ENCODE data around the gene IRF8. TPM values are rescaled to one million over a fixed set of nuclear protein-coding genes. Genes with fewer than 3 reads are reported as not detected.

The IRF8 gene
- total RNA-seq, 4 donors from 2014 or later: 2.4 to 14.6 (median 5.0) TPM

DNA sequence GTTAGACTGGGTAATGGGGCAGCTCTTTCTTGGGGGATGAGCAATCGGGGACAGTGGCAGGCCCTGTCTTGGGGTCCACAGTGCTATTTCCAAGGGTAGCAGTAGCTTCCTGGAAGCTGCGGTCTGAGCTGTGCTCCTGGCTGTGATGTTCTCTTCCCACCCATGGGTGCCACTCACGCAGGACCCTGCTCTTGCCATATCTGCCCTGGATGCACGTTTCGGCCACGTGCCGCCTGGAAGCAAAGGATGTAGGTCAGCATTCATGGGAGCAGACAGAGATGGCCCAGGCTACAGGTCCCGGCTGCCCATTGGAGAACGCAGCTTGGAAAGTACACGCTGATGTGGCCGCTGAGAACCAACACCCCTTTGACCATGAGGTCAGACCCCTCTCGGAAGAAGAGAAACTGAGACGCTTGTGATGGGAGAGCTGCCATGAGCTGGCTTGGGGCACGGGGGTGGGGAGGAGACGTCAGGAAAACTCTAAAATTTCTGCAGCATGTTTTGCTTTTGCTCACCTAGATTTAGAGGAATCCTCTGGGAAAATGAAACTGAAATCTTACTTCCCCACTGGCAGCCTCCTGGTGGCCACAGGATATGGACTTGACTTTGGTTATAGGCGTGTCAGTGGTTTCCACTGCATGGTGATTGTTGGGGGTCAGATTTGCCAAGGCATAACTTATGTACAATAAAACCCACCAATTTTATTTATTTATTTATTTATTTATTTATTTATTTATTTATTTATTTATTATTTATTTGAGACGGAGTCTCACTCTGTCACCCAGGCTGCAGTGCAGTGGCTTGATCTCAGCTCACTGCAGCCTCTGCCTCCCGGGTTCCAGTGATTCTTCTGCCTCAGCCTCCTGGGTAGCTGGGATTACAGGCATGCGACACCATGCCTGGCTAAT lies 36.2 kb upstream of the IRF8 start:
- intact Hi-C loops (cut with DNase I): no loop called here
- no peaks in the 10 kb centered on the region for H3K9me3 ChIP-seq
- no peaks in the 10 kb centered on the region for H3K36me3 ChIP-seq
- DNase-seq: no peak
- H3K27me3 ChIP-seq: no peaks in the 10 kb centered on the region
- no peak overlapping the region for H3K4me3 ChIP-seq (replicated peaks in 1 of 3)
- no peak overlapping the region for H3K27ac ChIP-seq
- no peaks in the 10 kb centered on the region for H3K4me1 ChIP-seq
- WGBS, 2 donors: 91 to 95% methylated on average over 18 to 19 of the region's 19 CpGs
- TF ChIP-seq POLR2A (IDR thresholded peaks at IDR 0.05): no peak
- TF ChIP-seq, protein P1, sequence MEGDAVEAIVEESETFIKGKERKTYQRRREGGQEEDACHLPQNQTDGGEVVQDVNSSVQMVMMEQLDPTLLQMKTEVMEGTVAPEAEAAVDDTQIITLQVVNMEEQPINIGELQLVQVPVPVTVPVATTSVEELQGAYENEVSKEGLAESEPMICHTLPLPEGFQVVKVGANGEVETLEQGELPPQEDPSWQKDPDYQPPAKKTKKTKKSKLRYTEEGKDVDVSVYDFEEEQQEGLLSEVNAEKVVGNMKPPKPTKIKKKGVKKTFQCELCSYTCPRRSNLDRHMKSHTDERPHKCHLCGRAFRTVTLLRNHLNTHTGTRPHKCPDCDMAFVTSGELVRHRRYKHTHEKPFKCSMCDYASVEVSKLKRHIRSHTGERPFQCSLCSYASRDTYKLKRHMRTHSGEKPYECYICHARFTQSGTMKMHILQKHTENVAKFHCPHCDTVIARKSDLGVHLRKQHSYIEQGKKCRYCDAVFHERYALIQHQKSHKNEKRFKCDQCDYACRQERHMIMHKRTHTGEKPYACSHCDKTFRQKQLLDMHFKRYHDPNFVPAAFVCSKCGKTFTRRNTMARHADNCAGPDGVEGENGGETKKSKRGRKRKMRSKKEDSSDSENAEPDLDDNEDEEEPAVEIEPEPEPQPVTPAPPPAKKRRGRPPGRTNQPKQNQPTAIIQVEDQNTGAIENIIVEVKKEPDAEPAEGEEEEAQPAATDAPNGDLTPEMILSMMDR (IDR thresholded peaks at IDR 0.05): no peak

DNA sequence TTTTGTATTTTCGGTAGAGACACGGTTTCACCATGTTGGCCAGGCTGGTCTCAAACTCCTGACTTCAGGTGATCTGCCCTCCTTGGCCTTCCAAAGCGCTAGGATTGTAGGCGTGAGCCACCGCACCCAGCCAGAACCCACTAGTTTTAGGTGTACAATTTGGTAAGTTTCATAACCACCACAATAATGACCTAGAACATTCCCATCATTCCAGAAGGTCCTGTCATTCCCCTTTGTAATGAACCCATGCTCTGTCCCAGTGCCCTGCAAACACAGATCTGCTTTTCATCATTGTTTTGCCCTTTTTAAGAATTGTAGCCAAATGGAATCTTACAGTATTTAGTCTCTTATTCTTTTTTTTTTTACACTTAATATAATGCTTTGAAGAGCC lies 35.6 kb upstream of the IRF8 start:
- intact Hi-C loops (cut with DNase I): no loop called here
- no peak overlapping the region for H3K4me3 ChIP-seq (replicated peaks in 1 of 3)

DNA sequence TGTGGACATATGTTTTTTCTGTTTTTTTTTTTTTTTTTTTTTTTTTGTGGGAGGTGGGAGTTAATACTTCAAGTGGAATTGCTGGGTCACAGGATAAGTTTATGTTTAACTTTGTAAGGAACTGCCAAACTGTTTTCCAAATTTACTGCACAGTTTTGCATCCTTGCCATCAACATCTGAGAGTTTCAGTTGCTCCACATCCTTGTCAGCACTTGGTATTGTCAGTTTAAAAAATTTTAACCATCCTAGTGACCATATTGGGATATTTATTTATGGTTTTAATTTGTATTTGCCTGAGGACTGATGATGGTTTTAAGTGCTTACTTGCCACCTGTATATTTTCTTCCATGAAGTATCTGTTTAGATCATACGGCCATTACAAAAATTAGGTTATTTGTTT lies 34.0 kb upstream of the IRF8 start:
- H3K27me3 ChIP-seq: no peaks in the 10 kb centered on the region
- H3K4me3 ChIP-seq (replicated peaks in 1 of 3): no peak overlapping the region
- H3K4me1 ChIP-seq: no peaks in the 10 kb centered on the region
- no peak overlapping the region for H3K27ac ChIP-seq
- DNase-seq: no peak
- H3K36me3 ChIP-seq: no peaks in the 10 kb centered on the region
- no peak for TF ChIP-seq POLR2A (IDR thresholded peaks at IDR 0.05)
- TF ChIP-seq, protein P1 (IDR thresholded peaks at IDR 0.05): no peak
- 96 to 98% methylated on average over 1 of the region's 1 CpG for WGBS, 2 donors
- intact Hi-C loops (cut with DNase I): no loop called here
- H3K9me3 ChIP-seq: no peaks in the 10 kb centered on the region

More for the DNA sequence above, 35.6 kb upstream of the IRF8 start:
- no peaks in the 10 kb centered on the region for H3K27me3 ChIP-seq
- H3K27ac ChIP-seq: no peak overlapping the region
- 96 to 97% methylated on average over 5 of the region's 5 CpGs for WGBS, 2 donors
- TF ChIP-seq, protein P1 (IDR thresholded peaks at IDR 0.05): no peak
- TF ChIP-seq POLR2A (IDR thresholded peaks at IDR 0.05): no peak
- H3K36me3 ChIP-seq: no peaks in the 10 kb centered on the region
- DNase-seq: no peak
- no peaks in the 10 kb centered on the region for H3K4me1 ChIP-seq
- H3K9me3 ChIP-seq: no peaks in the 10 kb centered on the region

DNA sequence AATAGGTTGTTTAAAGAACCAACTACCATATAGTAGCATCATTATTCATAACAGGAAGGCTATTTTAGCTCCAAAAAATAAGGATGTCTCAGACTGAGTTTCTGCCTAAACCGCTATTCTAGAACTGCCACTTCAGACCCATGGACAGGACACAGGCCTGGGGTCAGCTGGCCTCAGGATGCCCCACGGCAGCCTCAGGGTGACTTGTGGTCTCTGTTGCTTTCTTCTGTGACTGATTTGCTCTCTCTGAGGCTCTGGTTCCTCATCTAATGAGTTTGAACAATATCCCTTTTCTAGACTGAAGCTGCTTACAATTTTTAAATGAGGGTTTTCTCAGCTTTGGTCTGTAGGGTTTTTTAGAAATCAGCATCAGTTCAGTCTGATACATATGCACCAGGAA lies 31.8 kb upstream of the IRF8 start:
- DNase-seq: no peak
- Histone ChIP-seq H3K36me3 (no peaks in the 10 kb centered on the region), H3K27ac (no peak overlapping the region), H3K4me1 (peaks cover 0 to 3% of the 10 kb centered on the region in 2 donors), H3K9me3 (no peaks in the 10 kb centered on the region), H3K27me3 (no peaks in the 10 kb centered on the region), H3K4me3 (replicated peaks in 1 of 3) (no peak overlapping the region)
- TF ChIP-seq POLR2A (IDR thresholded peaks at IDR 0.05): no peak
- TF ChIP-seq, protein P1 (IDR thresholded peaks at IDR 0.05): no peak
- 82 to 88% methylated on average over 2 of the region's 2 CpGs for WGBS, 2 donors
- intact Hi-C loops (cut with DNase I): no loop called here

DNA sequence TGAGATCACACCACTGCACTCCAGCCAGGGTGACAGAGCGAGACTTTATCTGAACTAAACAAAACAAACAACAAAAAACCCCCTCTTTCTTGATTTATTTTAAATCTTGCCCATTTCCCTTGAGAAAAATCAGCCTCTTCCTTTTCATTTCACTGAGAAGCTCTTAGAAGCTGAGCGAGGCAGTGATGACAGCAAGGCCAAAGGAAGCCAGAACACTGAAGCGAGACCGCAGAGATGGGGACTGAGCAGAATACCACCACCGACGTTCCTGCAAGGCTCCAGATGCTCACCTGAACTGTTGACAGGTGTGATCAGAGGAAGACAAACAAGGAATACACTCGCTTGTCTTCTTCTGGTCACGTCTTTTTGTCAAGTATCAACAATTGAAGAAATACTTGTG lies 30.5 kb upstream of the IRF8 start:
- H3K27me3 ChIP-seq: no peaks in the 10 kb centered on the region
- no peak overlapping the region for H3K27ac ChIP-seq
- peaks cover 0 to 3% of the 10 kb centered on the region in 2 donors for H3K4me1 ChIP-seq
- no peak for DNase-seq
- intact Hi-C loops (cut with DNase I): no loop called here
- 82 to 84% methylated on average over 8 of the region's 8 CpGs for WGBS, 2 donors
- H3K9me3 ChIP-seq: no peaks in the 10 kb centered on the region
- H3K4me3 ChIP-seq (replicated peaks in 1 of 3): no peak overlapping the region
- TF ChIP-seq, protein P1 (IDR thresholded peaks at IDR 0.05): no peak
- no peak for TF ChIP-seq POLR2A (IDR thresholded peaks at IDR 0.05)
- H3K36me3 ChIP-seq: no peaks in the 10 kb centered on the region
